Brain microvascular endothelial cell (primary cell): ENCODE data around the gene RMND5B.

ENCODE experiments used
- DNase-seq: peaks from one replicate; pipeline ENCODE4 v3.0.0-alpha.2; 2020
- H3K27ac ChIP-seq: fragments of 250-450 bp; sonication (Bioruptor Pico); 2 replicates; pipeline ENCODE4 v1.5.1; 2020; ENCODE audit warnings: mild to moderate bottlenecking, moderate library complexity
- H3K27me3 ChIP-seq: fragments of 250-450 bp; sonication (Bioruptor Pico); replicated peaks from 2 replicates; pipeline ENCODE4 v1.5.1; 2020; ENCODE audit warnings: mild to moderate bottlenecking
- H3K36me3 ChIP-seq: fragments of 250-450 bp; sonication (Bioruptor Pico); replicated peaks from 2 replicates; pipeline ENCODE4 v1.5.1; 2020; ENCODE audit warnings: mild to moderate bottlenecking
- H3K4me3 ChIP-seq: 2 replicates; pipeline ENCODE4 v1.5.1; 2011; ENCODE audit warnings: low read depth, mild to moderate bottlenecking, control low read depth, low read length, moderate library complexity
- in situ Hi-C: cut with HindIII; loops from 2 replicates; pipeline ENCODE4 v1.10.0; 2017; ENCODE audit warnings: low sequenced_read_pairs, low pct_ligation_motif_present
- TF ChIP-seq, protein P1 (sequence below): IDR thresholded peaks from 2 replicates; pipeline ENCODE4 v1.5.1; 2011; ENCODE audit warnings: low read depth, mild to moderate bottlenecking, moderate library complexity, low read length, control low read depth, inconsistent platforms; ENCODE audit errors: missing control alignments

The RMND5B gene

DNA sequence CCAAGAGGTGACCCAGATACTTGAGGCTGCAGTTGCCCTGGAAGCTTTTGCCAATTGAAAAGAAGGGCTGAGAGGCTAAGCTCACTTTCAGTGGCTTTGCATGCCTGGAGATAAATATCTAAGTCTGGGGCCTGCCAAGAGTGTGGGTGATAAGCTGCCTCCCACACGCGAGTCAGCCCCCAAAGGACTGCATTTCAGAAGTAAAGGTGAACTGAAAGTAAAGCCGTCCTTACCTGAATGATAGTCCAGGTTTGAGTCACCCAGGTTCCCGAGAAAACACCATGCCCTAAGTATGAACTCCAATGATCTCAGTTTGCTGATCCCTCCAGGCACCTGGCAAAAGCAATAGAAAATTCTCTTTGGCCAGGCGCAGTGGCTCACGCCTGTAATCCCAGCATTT lies 40.0 kb upstream of the RMND5B start:
- Histone ChIP-seq H3K27me3 (no peaks in the 10 kb centered on the region), H3K27ac (no peak overlapping the region), H3K36me3 (no peaks in the 10 kb centered on the region), H3K4me3 (no peak overlapping the region)
- in situ Hi-C loops = no loop called here
- no peak for DNase-seq
- TF ChIP-seq, protein P1, sequence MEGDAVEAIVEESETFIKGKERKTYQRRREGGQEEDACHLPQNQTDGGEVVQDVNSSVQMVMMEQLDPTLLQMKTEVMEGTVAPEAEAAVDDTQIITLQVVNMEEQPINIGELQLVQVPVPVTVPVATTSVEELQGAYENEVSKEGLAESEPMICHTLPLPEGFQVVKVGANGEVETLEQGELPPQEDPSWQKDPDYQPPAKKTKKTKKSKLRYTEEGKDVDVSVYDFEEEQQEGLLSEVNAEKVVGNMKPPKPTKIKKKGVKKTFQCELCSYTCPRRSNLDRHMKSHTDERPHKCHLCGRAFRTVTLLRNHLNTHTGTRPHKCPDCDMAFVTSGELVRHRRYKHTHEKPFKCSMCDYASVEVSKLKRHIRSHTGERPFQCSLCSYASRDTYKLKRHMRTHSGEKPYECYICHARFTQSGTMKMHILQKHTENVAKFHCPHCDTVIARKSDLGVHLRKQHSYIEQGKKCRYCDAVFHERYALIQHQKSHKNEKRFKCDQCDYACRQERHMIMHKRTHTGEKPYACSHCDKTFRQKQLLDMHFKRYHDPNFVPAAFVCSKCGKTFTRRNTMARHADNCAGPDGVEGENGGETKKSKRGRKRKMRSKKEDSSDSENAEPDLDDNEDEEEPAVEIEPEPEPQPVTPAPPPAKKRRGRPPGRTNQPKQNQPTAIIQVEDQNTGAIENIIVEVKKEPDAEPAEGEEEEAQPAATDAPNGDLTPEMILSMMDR = no peak

DNA sequence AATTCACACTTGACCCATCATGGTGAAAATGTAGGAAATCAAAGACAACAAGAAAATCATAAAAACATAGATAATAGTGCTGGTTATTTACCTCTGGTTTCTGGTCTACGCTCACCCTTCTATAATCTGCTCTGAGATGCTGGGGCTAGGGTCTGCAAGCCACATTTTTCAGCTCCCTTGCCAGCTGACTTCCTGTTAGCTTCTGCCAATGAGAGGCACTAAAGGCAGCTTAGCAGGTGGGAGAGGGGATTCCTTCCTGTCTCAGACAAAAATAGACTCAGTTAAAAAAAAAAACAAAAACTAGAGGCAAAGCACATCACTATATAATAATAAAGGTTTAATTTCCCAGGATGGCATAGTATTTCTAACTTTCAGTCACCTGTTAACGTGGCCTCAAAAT lies 37.7 kb upstream of the RMND5B start:
- no peaks in the 10 kb centered on the region for H3K36me3 ChIP-seq
- DNase-seq = no peak
- H3K27me3 ChIP-seq = no peaks in the 10 kb centered on the region
- H3K27ac ChIP-seq = no peak overlapping the region
- TF ChIP-seq, protein P1 = no peak
- in situ Hi-C loops = no loop called here
- H3K4me3 ChIP-seq = no peak overlapping the region

DNA sequence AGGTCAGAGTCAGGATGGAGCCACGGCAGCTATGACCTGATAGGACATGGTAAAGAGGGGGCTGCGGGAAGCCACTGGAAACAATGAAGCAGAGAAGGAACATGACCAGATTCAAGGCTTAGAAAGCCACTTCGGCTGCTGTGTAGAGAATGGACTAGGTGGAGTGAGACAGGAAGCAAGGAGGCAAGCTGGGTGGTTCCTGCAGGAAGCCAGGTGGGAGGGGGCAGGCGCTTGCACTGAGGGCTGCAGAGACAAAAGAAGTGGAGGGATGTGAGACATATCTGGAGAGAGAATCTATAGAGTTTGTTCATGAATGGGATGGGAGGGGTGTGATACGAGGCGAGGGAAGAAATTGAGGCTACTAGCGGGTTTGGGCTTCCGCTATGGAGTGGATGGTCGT lies 36.5 kb upstream of the RMND5B start:
- Histone ChIP-seq H3K4me3 (no peak overlapping the region), H3K27ac (no peak overlapping the region), H3K36me3 (no peaks in the 10 kb centered on the region), H3K27me3 (no peaks in the 10 kb centered on the region)
- in situ Hi-C loops = no loop called here
- DNase-seq = no peak
- TF ChIP-seq, protein P1 = no peak

DNA sequence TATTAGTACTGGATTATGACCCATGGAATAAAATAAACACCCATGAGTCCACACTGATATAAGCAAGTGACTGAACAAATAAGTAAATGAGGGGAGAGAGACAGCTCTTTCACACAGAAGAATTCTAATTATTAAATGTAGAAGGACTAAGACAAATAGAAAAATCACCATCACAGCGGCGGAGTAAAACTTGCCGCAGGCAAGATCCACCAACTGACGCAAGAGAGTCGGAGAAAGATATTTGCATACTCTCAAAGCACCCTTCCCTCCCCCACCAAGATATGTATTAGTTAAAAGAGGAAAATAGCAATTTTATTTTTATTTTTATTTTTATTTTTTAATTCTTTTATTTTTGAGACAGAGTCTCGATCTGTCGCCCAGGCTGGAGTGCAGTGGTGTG lies 32.1 kb upstream of the RMND5B start:
- no peak for DNase-seq
- Histone ChIP-seq H3K4me3 (no peak overlapping the region), H3K36me3 (no peaks in the 10 kb centered on the region), H3K27me3 (no peaks in the 10 kb centered on the region), H3K27ac (no peak overlapping the region)
- in situ Hi-C loops = no loop called here
- TF ChIP-seq, protein P1 = no peak

DNA sequence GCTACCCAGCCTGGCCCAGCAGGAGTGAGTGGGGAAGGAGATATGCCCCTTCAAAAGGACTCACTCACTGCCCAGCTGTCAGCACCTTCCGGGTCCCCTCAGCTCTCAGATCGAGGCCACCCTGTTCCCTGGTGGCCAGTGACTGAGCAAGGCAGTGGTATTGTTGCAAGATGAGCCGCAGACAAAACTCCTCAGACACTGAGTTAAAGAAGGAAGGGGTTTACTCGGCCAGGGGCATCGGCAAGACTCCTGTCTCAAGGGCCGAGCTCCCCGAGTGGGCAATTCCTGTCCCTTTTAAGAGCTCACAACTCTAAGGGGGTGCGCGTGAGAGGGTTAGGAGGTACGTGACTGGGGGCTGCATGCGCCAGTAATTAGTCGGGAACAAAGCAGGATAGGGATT lies 27.2 kb upstream of the RMND5B start:
- in situ Hi-C loops = no loop called here
- TF ChIP-seq, protein P1 = no peak
- no peak for DNase-seq

DNA sequence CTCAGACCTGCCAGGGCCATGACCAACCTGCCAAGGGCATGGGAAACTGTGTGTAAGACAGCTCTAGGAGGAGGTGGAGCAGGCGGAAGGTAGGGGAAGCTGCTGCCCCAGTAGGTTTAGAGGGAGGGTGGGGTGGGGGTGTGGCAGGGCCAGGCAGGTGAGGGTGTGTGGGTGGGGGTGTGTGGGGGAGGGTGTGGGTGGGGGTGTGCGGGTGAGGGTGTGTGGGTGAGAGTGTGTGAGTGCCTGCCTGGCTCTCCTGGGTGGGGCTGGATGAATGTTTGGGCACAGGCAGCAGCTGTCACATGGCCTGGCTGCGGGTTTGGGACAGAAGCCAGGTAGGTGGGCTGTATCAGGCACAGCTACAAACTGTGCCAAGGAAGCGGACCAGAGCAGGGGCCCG lies 26.3 kb upstream of the RMND5B start:
- Histone ChIP-seq H3K27ac (no peak overlapping the region), H3K27me3 (no peaks in the 10 kb centered on the region), H3K36me3 (no peaks in the 10 kb centered on the region), H3K4me3 (no peak overlapping the region)
- in situ Hi-C loops = no loop called here
- no peak for DNase-seq
- TF ChIP-seq, protein P1 = no peak

More for the DNA sequence above, 27.2 kb upstream of the RMND5B start:
- H3K4me3 ChIP-seq = no peak overlapping the region
- no peaks in the 10 kb centered on the region for H3K36me3 ChIP-seq
- no peaks in the 10 kb centered on the region for H3K27me3 ChIP-seq
- no peak overlapping the region for H3K27ac ChIP-seq
